Neuron (in vitro differentiated cells): ENCODE measurements around the gene LRG1.
"Not testable (repeated sequence)": the region's sequence is repeated elsewhere in the genome, so short reads cannot be mapped to it uniquely, and the experiment has no call there.

Experiments
- H2AFZ ChIP-seq: one replicate; pipeline ENCODE4 v1.6.1; 2013; ENCODE audit warnings: low read depth, mild to moderate bottlenecking, inconsistent platforms, low read length, moderate library complexity
- H3K27me3 ChIP-seq: one replicate; pipeline ENCODE4 v1.6.1; 2013; ENCODE audit warnings: low read length; ENCODE audit not compliant: insufficient read depth
- H3K36me3 ChIP-seq: one replicate; pipeline ENCODE4 v1.6.1; 2013; ENCODE audit warnings: low read length; ENCODE audit not compliant: insufficient read depth
- H3K4me1 ChIP-seq: one replicate; pipeline ENCODE4 v1.6.1; 2013; ENCODE audit warnings: low read length; ENCODE audit not compliant: insufficient read depth
- H3K4me3 ChIP-seq: 2 replicates; pipeline ENCODE4 v1.5.1; 2013; ENCODE audit warnings: mild to moderate bottlenecking, low read length, moderate library complexity
- H3K9me3 ChIP-seq: one replicate; pipeline ENCODE4 v1.6.1; 2013; ENCODE audit warnings: low read length

LRG1 gene

GRCh38 chr19:4567584-4568071 lies 27.8 kb upstream of the LRG1 start:
- Histone ChIP-seq H2AFZ (no peak overlapping the region), H3K27me3 (no peaks in the 10 kb centered on the region), H3K9me3 (no peaks in the 10 kb centered on the region), H3K4me1 (no peaks in the 10 kb centered on the region), H3K36me3 (no peaks in the 10 kb centered on the region), H3K4me3 (no peak overlapping the region)

GRCh38 chr19:4566402-4567051 lies 26.7 kb upstream of the LRG1 start:
- no peaks in the 10 kb centered on the region for H3K9me3 ChIP-seq
- H3K4me3 ChIP-seq: no peak overlapping the region
- H2AFZ ChIP-seq: no peak overlapping the region
- H3K27me3 ChIP-seq: no peaks in the 10 kb centered on the region
- no peaks in the 10 kb centered on the region for H3K36me3 ChIP-seq
- H3K4me1 ChIP-seq: no peaks in the 10 kb centered on the region

- H3K4me3 ChIP-seq, H3K36me3 ChIP-seq, H3K9me3 ChIP-seq, H3K4me1 ChIP-seq, H2AFZ ChIP-seq, H3K27me3 ChIP-seq: not testable (repeated sequence)
Measured at GRCh38 chr19:4563562-4563961, 23.7 kb upstream of the LRG1 start.

DNA sequence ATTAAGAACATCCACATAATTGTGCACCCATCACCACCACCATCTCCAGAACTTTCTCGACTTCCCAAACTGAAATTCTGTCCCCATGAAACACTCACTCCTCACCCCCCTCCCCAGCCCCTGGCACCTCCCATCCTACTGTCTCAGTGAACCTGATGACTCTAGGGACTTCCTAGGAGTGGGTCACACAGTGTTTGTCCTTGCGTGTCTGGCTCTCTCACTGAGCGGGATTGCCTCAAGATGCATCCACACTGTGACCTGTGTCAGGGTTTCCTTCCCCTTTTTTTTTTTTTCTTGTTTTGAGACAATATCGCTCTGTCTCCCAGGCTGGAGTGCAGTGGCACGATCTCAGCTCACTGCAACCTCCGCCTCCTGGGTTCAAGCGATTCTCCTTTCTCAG lies 22.2 kb upstream of the LRG1 start:
- not testable (repeated sequence) for H2AFZ ChIP-seq, H3K4me3 ChIP-seq, H3K9me3 ChIP-seq, H3K27me3 ChIP-seq, H3K4me1 ChIP-seq, H3K36me3 ChIP-seq

DNA sequence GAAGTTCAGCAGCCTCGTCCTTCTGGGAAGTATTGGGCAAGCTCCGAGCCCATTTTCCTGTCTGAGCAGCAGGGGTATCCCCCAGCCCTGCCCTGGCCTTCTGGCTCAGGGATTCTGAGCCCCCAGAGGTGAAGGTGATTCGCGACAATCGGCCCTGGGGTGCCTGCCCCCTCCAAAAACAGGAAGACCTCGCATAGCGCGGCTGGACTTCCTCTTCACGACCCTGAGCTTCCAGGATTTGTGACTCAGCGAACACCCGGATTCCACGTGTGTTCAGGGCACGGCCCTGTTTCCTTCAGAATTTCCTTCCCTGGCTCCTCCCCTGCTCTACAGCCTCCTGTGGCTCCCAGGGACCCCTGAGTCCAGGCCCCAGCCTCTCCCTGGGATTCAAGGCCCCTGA lies 19.7 kb upstream of the LRG1 start, which contains the start of gene SEMA6B:
TSS of gene SEMA6B (minus strand) at position 116 of the 400 bp plus-strand sequence. CDS start 1,227 bp downstream, outside the sequence.
- Histone ChIP-seq H3K36me3 (peaks cover 5% of the 10 kb centered on the region), H3K27me3 (no peaks in the 10 kb centered on the region), H3K9me3 (no peaks in the 10 kb centered on the region), H2AFZ (no peak within 1 kb of the TSS), H3K4me1 (no peaks in the 10 kb centered on the region), H3K4me3 (no peak within 1 kb of the TSS)

DNA sequence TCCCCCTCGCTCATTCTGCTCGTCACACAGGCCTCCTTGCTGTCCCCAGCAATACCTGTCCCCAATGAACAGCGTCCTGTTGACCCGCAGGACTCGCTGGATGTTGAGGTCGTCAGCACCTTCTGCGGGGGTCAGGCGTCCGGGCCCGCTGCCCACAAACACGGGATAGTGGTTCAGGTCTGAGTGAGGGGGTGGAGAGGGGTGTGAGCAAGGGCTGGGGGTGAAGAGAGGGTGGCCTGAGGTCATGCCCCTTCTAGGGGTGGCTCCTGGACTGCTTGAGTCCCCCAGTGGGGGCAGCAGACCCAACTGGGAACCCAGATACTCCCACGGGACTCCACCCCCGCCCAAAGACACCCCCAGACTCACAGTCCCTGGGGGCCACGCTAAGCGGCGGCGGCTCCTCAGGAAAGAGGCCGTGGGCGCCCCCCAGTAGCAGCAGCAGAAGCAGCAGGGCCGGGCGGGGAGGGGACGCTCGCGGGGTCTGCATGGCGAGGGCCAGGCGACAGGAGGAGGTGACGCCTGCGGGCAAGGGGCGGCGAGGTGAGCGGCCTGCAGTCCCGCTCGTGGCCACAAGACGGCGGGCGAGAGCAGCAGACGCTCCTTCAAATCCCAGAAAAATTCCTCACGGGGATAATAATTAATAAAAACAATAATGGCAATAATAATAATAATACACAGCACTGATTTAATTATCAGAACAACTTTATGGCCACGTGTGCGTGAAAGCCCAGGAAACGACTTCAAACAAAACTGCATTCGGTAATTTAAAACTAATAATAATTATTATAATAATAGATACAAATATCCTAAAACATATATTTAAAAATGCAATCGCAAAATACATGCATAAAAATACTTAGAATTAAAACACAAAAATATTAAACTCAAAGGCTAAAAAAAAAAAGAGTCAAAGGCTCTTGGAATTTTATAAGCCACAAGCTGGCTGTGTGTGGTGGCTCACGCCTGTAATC lies 18.4 kb upstream of the LRG1 start:
- Histone ChIP-seq H3K9me3 (peaks cover 2% of the 10 kb centered on the region), H3K36me3 (peaks cover 15% of the 10 kb centered on the region), H3K4me1 (no peaks in the 10 kb centered on the region), H3K27me3 (no peaks in the 10 kb centered on the region), H2AFZ (no peak overlapping the region), H3K4me3 (no peak overlapping the region)

DNA sequence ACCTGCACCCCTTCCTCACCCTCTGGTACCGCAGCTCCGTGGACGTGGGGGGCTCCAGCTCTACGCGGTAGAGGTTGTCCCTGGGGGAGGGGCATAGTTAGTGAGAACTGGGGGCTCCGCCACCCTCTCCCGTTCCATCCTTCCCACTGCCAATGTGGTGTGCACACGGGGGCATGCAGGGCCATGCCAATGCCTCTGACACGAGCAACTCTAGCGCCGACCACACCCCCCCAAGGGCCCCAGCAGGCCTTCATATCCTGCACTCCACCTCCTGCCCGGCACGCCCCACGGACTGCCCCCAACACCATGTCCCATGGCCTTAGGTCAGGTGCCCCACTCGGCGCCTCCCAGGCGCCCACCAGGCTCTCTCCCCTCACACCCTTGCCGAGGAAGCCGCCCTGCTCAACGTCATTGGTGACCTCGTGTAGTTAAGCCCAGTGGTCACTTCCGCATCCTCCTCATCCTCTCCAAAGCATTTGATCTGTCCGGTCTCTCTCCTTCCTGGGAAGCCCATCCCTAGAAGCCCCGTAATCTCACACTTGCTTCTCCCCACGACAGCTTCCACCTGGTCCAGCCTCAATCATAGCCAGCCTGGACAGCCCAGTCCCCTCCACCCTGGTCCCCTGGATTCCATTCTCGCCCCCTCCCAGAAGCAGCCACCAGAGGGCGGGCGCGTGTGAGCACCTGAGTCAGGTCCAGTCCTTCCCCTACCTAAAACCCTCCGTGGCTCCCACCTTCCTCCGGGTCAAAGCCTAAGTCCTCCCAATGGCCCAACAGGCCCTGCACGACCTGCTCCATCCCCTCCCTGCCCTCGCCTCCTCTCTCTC lies 17.5 kb upstream of the LRG1 start:
- peaks cover 2% of the 10 kb centered on the region for H3K9me3 ChIP-seq

DNA sequence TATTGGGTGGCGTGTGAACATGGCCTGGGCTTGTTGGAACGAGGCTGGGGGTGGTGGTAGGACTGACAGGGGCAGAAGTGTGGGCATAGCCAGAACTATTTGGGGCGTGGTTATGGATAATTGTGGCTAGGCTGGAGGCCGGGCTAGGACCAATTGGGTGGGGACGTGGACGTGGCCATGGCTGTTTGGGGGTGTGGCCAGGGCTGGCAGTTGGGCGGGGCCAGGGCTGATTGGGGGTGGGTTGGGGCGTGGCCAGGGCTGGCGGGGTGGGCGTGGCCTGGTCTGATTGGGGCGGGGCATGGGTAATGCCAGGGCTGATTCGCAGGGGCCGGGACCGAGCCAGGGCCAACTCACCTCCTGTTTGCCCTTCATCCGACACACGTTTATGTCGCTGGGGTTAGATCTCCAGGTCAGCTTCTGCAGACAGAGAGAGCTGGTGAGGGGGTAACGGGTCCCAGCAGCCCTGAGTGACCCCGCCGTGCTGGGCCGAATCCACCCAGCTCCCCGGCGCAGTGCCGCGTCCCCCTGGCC lies 16.8 kb upstream of the LRG1 start:
- Histone ChIP-seq H3K4me3 (no peak overlapping the region), H3K27me3 (no peaks in the 10 kb centered on the region), H2AFZ (no peak overlapping the region), H3K9me3 (peaks cover 2% of the 10 kb centered on the region), H3K36me3 (peaks cover 31% of the 10 kb centered on the region), H3K4me1 (no peaks in the 10 kb centered on the region)

More for the DNA sequence above, 17.5 kb upstream of the LRG1 start:
- Histone ChIP-seq H3K36me3 (peaks cover 24% of the 10 kb centered on the region), H3K4me3 (no peak overlapping the region), H2AFZ (no peak overlapping the region), H3K4me1 (no peaks in the 10 kb centered on the region), H3K27me3 (no peaks in the 10 kb centered on the region)

DNA sequence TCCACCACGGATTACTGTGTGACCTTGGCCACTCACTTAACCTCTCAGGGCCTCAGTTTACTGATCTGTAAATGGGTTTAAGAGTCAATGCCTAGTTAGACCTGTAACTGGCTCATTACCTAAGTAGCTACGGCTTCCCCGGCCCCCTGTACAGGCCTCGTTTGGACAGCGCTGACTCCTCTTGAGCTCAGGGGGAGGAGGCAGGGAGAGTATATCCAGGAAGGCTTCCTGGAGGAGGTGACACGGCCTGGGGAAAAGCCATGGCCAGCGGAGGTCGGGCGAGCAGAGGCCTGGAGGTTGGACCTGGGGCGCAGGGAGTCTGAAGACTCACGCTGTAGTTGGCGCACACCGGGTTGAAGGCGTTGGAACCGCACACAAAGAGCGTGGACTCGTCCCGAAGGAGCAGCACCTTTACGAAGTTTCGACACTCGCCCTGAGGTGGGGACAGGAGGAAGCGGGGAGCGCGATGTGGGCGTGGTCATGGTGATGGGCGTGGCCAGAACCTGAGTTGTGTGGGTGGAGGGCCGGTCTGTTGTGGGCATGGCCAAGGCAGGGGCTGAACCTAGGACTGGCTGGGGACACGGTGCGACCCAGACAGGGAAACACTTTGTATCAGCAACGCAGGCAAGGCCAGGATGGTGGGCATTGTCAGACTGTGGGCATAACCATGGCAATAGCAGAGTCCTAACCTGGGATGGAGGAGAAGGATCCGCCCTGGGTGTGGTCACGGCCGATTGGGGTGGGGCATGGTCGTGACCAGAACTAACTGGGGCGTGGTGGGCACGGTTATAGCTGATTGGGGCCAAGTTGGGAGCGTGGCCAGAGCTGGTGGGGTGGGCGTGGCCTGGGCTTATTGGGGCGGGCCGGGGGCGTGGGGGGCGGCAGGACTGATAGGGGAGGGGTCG lies 16.1 kb upstream of the LRG1 start:
- H3K4me1 ChIP-seq: no peaks in the 10 kb centered on the region
- peaks cover 2% of the 10 kb centered on the region for H3K9me3 ChIP-seq
- no peak overlapping the region for H3K4me3 ChIP-seq

DNA sequence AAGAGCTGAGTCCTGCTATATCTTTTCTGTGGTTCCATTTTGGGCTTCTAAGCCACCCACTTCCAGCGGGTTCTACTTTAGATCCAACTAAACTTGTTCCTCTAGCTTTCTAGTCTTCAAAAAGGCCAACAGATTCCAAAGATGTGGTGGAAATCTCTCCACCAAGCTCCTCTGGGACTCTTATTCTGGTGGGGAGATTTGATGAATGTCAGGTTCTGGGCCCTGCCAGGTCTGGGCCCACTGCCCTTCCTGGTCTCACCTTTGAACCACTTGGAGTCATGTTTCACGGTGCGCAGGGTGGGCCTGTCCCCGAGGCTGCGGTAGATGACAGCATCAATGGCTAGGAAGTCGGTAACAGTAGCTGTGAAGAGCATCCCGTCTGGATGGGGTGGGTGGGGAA lies 14.9 kb upstream of the LRG1 start:
- Histone ChIP-seq H3K27me3 (no peaks in the 10 kb centered on the region), H2AFZ (no peak overlapping the region), H3K4me3 (no peak overlapping the region), H3K9me3 (peaks cover 2% of the 10 kb centered on the region), H3K36me3 (peaks cover 36% of the 10 kb centered on the region), H3K4me1 (no peaks in the 10 kb centered on the region)

More for the DNA sequence above, 16.1 kb upstream of the LRG1 start:
- no peak overlapping the region for H2AFZ ChIP-seq
- H3K27me3 ChIP-seq: no peaks in the 10 kb centered on the region
- H3K36me3 ChIP-seq: peaks cover 31% of the 10 kb centered on the region

GRCh38 chr19:4553775-4554174 lies 13.9 kb upstream of the LRG1 start:
- no peaks in the 10 kb centered on the region for H3K4me1 ChIP-seq
- no peaks in the 10 kb centered on the region for H3K27me3 ChIP-seq
- peaks cover 39% of the 10 kb centered on the region for H3K36me3 ChIP-seq
- peaks cover 2% of the 10 kb centered on the region for H3K9me3 ChIP-seq
- H2AFZ ChIP-seq: no peak overlapping the region
- no peak overlapping the region for H3K4me3 ChIP-seq
